Heart left ventricle (tissue), 13 donors: ENCODE data around the gene CLINT1.

Experiments used
- CTCF ChIP-seq, 12 donors: fragments of 200-600 bp; sonication (generic) in 4 of 12; IDR thresholded peaks; one replicate each; pipeline versions ENCODE4 v1.5.0 to v1.8.0; 2018 to 2022; ENCODE audit warnings: antibody characterized with exemption in 12 of 12, mild to moderate bottlenecking in 5 of 12
- POLR2A ChIP-seq, 2 donors: fragments of 450-650 bp; IDR thresholded peaks; one replicate each; pipeline ENCODE4 v1.6.1; 2017; ENCODE audit warnings: antibody characterized with exemption in 2 of 2, mild to moderate bottlenecking in 2 of 2, moderate library complexity in 2 of 2
- donor health status: ischemic (EF 13 %, LVEDD 7.1; RV severe dilation, severe dysfunction).
- donor health status: DM: no; HTN: yes; CAD: no.
- donor health status: DM: no; HTN: no; CAD: no.
- donor health status: ischemic (EF 25% LVEDD 6.9; RV normal size, moderate dysfunction).
- donor health status: ischemic (EF 25% LVEDD 5.7; RV mildly dilated, moderate dysfunction).
- donor health status: ischemic (EF 35%, LVEDD 5.7; RV mildly dilated, moderate dysfunction).
- donor health status: nonischemic (EF 11% LVEDD 7.7; RV severe dilation, severe dysfunction).
- donor health status: DM: yes; HTN: yes; CAD: no.
- donor health status: PGD.
- donor health status: ischemic (EF 29% LVEDD 5.4; RV normal size, mild dysfunction).
- donor health status: nonischemic (EF 23%, LVEDD 6.1; RV moderate dilation, normal function).

GRCh38 chr5:157766902-157767301 lies 92.0 kb downstream of the CLINT1 start:
- no peak for TF ChIP-seq POLR2A (IDR thresholded peaks at IDR 0.05)
- no peak for TF ChIP-seq CTCF (IDR thresholded peaks at IDR 0.05)
